GM19351 (cell line): ENCODE results near the gene NFIX.

Experiments
- ATAC-seq: cut with Tn5 transposase; IDR thresholded peaks from one replicate; pipeline ENCODE4 v1.9.1; 2021; ENCODE audit warnings: mild to moderate bottlenecking, moderate library complexity; ENCODE audit not compliant: unreplicated experiment

The NFIX gene

DNA sequence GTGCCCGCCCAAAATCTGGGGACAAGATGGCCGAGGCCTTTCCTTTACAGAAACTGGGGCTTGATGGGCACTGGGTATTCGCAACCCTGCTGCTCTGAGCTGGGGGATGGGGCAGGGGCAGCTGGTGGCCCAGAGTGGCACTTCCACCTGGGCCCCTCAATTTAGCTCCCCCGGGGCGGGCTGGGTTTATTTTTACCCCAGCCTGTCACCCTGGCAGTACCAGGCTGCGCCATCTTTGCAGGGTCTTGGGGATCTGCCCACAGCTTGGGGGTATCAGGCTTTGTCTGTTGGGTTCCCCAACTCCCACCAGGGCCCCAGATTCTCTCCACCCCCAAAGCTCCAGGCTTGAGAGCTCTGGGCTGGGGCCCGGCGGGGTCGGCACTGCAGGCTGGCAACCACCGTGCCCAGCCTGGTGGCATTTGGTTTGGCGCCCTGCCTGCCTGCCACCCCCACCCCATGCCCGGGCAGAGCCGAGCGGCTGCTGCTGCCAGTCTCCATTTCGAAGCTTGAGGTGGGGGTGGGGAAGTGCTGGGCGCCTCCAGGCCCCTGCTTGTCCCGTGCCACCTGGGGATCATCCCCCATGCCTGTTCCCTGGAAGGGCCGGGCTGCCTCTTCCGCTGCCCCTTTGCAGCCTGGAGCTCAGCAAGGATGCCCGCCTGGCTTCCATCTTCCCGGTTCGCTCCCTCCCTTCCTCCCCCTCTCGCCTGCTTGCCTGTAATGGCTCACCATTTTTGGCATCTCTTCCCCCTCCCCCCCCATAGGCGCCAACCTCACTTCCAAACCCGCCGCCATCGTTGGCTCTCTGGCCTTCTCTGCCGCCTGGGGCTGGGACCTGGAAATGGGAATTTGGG is 11.4 kb downstream of the NFIX start:
- ATAC-seq: no peak

DNA sequence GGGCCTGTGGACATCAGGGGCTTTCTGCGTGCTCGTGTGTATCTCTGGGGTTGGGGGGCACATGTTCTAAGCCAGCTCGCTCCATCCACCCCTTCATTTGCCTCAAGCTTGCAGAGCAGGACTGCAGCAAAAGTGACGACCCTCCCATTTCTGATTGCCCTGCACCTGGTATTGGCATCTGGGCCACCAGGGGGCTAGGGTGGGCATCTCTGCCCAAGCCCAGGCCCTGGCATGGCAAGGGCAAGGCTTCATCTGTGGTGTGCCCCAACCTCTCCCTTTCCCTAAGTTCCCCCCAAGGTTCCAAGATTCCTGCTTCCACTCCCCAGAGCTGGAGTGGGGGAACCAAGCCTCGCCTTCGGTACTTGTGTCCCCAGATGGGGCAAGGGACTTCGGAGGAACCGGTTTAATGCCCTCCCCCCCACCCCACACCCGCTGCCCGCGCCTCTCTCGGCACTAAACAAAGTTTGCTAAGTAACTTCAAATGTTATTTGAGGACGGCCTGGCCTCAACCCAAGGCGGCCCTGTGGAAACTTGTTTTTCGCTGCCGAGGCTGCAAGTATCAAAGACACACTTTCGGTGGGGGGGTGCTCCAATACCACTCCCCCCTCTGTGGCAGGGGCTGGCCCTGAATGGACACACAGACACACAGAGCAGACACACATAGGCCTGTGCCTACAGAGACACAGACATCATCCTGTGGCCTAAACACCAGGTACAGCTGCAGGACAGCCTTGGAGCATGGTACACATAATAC is 12.2 kb downstream of the NFIX start:
- ATAC-seq: no peak

DNA sequence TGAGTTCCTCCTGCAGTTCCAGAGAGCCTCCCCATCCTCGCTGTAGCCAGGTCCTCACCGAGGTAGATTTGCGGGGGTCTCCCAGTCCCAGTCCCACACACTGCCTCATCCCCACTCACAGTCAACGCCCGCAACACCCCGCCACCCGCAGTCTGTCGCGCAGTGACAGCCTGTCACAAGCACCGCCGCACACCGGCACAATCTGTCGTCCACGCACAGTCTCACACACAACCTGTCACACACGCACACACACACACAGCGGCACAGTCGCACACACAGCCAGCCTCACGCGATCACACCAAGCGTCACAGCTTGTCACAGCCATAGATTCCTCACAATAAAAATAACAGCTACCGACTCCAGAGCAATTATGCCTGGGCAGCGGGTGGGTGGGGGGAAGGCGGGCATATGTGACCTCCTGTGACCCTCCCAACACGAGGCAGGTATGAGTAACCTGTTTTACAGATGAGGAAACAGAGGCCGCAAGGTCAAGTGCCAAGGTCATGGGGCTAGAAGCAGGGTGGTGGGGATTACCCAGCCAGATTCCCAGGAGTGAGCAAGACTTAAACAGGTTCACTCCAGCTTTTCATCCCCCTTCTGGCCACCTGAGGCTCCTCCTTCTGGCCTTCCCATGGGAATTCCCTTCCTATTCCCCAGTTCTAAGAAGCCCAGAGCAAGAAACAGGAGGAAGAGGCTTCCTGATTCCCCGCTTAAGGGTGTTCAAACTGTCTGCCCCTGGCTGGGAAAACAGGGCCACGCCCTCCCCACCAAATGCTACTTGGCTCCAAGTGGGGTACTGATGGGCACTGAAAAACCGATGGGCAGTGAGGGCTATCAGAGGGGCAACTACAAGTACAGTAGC is 13.9 kb downstream of the NFIX start:
- no peak for ATAC-seq

DNA sequence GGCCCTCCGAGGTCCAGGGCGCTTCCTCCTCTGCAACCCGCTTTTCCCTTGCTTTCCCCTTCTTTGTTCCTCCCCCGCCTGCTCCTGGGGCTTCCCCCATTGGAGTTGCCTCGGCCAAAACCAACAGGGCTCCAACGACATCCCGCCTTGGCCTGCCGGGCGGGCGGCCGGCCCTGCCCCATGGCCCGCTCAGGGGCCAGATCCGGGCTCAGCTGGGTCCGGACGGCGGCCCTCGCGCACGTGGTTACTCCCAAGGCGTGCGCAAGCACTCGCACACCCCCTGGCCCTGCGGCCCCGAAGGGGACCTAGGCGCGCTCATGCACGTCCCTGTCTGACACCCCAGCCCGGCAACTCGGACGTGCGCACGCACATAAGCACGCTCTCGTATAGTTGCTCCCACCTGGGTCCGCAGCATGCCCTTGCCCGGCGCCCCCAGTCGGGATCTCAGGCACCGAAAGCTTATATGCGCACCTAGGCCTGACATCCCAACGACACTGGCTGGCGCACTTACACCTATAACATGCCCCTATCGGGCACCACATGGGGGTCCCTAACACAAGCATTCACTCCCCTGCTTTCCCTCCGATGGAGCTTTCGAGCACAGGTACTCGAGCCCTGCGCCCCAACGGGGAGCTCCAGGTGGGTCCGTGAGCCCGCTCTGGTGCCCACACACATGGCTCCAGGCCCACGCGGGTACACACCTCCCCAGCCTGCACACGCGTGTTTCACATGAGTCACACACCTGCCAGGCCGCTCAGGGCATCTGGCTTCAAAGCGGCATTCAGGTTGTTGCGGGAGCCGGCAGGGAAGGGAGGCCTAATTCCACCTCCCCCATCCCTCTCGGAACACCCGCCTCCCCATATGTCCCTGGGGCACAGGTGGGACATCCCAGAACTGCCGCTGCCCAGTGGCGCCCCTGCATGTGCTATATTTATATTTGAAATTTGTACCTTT is 15.0 kb downstream of the NFIX start:
- ATAC-seq: no peak

DNA sequence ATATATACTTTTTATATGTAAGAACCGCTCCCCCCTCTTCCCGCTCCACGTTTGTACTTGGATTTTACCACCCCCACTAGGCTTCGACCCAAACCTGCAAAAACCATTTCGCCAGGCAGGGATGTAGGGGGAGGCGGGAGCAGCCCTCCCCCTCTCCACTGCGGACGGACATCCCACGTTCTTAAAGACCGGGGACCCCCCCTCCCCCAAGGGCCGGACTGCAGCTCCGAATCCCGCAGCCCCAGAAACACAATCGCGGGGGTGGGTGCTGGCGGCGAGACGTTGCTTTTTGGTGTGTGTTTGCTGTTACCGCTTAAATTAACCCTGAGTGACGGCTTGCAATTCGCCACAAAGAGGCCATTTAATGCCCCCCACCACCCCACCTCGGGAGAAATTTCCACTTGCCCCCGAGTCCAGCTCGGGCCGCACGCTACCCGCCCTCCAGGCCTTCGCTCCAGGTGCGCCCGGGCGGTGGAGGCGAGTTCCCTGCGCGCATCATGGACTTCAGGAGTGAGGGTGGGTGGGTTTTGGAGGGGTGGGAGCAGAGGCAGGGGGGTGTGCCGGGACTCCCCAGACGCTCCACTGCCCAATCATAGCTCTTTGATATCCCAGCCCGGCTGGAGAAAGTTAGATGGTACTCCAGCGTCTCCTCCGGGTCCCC is 15.8 kb downstream of the NFIX start:
- ATAC-seq: no peak

DNA sequence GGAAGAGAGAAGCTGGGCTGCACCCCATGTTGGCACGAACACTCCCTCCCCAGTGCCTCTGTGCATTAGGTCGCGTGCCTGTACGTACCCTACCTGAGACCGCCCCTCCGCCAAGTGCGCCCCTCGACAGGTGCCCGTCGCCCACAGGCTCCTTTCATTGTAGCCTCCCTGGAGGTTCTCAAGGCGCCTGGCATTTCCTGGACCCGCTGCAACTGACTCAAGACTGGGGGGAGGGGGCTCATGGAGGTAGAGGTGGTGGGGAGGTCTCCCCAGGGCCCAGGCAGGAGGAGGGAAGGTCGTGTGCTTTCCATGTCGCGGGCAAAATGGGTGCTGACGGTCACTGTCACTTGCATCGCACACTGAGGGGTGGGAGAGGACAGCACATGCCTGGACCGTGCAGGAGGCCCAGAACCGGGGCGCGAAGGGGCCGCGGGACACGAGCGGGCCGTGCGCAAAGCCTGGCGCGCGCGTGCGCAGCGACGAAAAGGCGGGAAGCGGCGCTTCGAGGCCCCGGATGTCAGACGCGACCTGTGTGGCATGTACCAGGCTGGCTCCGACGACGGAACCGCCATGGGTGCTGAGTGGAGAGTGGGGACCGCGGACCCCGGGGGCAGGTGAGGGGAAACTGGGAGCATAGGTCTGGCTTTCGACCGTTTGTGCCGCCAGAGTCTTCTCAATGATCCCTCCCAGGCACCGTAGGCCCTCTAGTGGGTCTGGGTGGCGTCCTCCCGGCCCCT is 16.5 kb downstream of the NFIX start:
- ATAC-seq: no peak

DNA sequence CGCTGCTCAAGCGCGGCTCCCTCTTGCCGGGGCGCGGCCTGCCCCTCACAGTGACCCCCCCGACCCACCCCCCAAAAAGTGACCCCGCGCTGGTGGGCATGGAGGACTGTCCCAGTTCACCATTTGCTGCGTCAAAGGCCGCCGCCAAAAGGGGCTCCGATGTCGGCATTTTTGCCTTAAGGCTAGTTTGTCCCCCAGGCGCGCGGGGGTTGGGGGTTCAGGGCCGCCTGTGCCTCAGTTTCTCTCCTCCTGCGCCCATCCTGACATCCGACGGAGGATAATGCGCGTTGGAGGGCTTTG is 17.1 kb downstream of the NFIX start:
- no peak for ATAC-seq

DNA sequence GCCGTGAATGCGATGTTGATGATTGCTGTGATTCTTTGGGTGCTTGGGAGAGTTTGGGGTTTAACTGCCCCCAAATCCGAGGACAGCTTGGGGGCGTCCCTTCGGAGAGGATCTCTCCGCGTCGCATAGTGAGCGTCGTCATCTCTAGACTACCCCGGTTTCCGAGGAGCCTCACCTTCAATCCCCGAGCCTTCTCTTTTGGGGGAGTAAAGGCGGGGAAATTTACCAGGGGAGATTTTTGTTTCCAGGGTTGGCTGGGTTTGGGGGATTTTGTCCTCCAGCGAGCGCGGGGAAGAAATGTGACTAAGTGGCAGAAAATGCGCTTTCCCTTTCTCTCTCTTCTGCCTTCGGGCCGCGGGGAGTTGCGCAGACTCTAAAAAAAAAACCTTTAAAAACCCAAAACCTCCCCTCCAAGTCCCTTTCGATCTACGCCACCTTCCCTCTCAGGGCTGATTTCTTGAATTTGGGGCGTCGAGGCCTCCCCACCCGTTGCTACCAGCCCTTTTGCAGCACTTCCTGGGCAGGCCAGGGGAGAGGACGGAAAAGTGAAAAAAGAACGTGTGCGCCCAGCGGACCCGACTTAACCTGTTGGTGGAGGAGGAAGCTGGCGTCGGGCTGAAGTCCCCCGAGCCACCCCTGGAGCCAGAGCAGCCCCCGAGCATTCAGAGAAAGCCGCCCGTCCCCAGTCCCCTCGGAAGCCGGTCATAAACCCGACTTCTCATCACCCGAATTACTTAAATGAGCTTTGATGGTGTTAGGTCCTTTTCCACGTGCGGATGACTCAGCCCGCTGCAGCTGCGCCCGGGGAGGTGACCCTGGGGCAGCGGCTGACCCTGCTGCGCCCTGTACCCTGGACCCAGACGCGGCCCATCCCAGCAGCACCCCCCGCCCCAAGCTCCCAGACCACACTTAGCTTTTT is 17.7 kb downstream of the NFIX start:
- no peak for ATAC-seq

DNA sequence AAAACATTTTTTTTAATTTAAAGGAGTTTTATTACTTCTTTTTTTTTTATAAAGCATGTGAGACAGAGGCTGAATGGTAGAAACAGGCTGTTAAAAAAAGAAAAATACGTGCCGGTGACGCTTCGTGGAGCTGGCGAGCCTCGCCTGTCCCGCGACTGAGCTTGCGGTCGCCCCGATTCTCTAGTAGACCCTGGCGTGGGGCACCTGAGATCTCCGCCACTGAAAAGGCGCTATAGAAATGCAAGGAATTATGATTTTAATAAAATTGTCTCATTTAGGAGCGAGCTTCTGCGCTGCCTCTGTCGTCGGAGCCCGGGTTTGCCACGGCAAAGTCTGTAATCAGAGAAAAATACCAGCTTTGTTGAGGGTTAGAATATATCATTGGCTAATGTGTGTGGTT is 18.4 kb downstream of the NFIX start:
- ATAC-seq: no peak

DNA sequence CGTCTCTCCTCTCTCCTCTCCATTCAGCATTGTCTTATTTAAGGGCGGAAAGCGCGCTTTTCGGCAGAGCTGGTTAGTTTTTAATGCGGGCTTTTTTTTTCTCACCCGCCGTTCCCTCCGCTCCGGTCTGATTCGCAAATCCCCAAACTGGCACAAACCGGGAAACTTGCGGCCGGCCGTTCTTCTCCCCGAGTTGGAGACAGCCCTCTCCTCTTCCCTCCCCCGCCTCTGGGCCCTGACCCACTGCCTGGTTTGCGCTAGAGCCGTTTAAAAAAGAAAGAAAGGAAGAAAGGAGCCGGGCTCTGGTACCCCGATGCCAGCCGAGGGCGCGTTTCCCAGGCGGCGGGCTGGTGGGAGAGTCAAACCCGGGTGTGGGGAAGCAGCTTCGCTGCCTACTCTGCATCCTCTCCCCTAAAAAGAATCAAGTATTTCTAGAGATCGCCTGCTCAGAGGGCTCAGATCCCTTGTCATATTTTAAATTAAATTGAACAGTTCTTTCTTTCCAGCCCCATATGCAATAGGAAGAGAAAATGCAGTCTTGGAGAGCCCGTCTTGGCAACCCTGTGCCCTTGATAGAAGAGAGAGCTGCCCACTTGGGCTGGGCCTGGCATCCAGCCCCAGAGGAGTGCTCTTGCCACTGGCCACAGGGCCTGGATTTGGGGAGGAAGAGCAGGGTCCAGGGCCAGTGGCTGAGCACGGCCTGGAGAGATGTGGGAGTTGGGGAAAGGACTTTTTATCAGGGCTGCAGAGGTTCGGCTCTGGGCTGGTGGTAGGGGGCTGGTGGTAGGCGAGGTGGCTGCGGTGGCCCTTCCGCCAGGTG is 19.0 kb downstream of the NFIX start:
- ATAC-seq: no peak

DNA sequence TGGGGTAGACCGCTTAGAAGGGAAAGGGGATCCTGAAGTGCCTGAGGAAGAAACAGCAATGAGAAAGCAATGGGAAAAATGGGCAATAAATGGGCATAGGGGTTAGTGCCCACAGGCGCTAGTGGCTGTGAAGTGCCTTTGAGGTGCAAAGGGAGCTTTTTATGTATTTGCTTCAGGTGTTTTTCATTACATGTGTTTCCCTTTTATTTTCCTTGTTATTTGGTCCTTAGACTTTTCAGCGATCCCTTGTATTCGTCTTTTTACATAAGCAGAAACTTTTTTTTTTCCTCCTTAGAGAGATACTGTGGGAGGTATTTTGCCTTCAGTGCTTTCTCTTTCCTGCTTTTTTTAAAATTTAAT is 19.6 kb downstream of the NFIX start:
- no peak for ATAC-seq

DNA sequence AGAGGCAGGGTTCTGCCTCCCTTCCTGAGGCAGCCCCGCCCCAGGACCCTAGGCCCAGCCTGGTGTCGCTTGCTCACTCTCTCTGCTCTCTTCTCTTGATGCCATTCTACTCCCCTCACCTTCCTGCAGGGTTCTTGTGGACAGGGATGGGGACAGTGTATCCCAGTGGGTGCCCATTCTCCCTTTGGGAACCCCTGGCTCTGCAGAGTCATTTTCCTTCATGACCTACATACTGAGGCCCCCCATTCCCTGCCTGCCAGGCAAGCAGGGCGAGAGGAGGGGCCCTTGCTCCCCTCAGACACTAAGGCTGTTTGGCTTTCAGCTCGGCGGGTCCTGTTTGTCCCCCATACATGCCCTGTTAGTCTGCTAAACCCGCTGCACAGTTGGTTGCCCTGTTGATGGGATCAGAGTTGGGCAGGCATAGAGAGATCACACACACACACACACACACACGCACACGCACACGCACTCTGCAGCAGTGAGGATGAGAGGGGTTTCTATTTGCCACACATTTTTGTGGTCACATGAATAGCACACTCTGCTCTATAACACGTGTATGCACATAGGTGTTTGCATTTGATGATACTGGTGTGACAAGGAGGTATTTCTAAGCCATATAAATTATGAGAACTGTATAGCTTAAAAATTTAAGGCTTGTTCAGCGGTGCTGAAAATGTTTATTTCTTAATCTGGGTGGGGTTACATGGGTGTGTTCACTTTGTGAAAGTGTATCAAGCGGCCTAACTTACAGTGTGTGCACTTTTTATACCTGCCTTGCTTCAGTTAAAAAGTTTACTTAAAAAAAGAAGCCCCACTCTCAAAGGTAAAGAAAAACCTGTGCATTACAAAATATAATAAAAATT is 20.3 kb downstream of the NFIX start:
- no peak for ATAC-seq

DNA sequence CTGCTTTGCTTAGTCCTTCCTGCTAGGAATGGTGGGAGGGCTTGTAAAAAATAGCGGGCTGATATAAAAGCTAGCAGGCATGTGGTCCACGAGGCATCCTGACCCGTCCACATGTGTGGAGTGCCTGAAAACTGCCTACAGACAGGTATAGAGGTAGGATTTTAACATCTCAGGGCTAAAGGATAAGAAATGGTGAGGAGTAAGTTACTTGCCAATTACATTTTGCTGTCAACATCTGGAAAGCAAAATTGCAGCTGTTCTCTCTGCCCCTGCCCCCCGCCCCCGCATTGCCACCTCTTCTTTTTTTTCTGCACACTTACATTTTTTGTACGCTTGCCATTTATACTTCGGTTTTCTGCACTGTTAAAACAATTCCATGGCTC is 21.0 kb downstream of the NFIX start:
- no peak for ATAC-seq

DNA sequence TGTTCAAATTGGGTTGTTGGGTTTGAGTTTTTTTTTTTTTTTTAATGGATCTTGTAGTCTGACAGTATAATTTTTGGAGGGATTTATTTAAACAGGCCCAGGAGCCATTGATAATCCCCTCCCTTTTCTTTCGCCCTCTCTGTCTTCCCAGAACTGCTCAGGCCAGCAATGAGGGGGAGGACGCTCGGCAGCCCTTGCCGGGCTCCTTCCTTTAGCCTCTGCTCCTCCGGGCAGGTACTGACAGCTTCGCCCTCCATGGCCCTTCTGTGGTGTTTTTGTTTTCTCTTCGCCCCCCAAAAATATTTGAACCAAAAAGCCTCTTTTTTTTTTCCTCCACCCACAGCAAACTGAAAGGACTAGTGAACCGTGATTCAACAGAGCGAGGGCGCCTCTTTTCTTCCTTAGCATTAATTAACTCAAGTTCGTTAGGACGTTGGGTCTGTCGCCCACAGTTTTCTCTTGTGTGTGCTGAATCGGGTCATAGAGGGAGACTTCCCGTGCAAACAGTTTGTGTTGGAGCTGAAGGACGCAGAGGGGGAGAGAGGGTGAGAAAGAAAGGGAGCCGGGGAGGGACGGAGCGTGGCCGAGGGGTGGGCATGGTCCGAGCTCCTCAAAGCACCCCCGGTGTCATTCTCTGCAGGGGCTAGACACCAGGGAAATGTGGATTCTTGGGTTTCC is 21.5 kb downstream of the NFIX start:
- no peak for ATAC-seq

DNA sequence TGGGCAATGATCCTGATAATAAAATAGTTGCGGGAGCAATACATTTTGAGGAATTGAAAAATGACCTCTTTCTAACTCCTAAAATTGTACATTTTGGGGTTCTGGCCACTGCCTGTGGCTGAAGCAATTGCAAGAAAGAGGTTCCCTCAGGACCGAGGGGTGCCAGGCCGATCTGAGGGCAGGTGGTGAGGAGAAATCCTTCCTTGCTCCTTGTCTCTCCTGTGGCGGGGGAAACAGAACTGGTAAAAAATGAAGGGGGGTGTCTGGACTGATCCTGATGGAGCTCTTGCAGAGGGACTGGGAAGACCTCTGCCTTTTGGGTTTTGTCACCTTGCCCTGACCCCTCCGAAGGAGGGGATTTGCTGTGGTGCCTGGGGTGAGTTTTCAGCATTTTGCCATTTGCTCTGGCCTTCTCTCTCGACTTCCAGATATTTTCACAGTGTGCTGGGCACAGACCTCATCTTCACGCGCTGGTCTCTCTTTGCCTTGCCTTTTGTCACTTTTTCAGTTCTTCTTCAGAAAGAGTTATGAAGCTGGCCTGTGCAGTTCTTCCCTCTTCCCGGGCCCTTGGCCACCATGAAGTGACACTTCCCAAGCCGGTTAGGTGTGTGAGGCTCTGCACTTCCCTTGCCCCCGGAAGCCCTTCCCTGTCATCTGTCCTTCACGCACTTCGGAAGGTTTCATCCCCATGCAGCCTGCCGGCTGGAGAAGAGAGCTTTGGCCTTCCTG is 22.2 kb downstream of the NFIX start:
- ATAC-seq: no peak
